Epithelial cell of esophagus (primary cell): Measurements from ENCODE around the gene EPHB1.
A peak's percentile ranks its signal among the peaks of the same experiment; 100 is the strongest.

Source experiments
- DNase-seq: peaks from one replicate; pipeline ENCODE4 v3.0.0; 2010; ENCODE audit warnings: low read depth
- H3K4me3 ChIP-seq: 2 replicates; pipeline ENCODE4 v1.5.1; 2011; ENCODE audit warnings: mild to moderate bottlenecking, low read length, control low read depth
- TF ChIP-seq, protein P1 (sequence below): IDR thresholded peaks from 2 replicates; pipeline ENCODE4 v1.5.1; 2011; ENCODE audit warnings: low read depth, mild to moderate bottlenecking, low read length, control low read depth, inconsistent platforms; ENCODE audit not compliant: insufficient read depth; ENCODE audit errors: missing control alignments

The EPHB1 gene

DNA sequence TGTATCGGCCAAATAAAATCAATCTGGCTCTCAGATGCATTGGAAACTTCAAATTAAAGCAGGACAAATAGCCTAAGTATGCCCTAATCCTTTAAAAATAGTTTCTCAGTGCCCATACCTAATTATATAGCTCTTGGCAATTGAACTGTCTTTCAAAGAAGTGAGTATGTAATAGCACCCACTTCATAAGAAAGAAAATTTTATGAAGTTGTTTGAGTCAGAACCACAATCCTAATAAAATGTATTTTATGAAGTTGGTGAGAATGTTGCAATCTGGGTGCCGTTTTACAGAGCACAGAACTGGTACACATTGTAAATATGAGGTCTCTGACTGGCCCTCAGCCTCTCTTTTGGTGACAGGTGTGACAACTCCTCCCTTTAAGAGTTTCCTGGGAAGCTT, 45.4 kb downstream of the EPHB1 start:
- DNase-seq, result no peak
- no peak overlapping the region for H3K4me3 ChIP-seq
- TF ChIP-seq, protein P1, sequence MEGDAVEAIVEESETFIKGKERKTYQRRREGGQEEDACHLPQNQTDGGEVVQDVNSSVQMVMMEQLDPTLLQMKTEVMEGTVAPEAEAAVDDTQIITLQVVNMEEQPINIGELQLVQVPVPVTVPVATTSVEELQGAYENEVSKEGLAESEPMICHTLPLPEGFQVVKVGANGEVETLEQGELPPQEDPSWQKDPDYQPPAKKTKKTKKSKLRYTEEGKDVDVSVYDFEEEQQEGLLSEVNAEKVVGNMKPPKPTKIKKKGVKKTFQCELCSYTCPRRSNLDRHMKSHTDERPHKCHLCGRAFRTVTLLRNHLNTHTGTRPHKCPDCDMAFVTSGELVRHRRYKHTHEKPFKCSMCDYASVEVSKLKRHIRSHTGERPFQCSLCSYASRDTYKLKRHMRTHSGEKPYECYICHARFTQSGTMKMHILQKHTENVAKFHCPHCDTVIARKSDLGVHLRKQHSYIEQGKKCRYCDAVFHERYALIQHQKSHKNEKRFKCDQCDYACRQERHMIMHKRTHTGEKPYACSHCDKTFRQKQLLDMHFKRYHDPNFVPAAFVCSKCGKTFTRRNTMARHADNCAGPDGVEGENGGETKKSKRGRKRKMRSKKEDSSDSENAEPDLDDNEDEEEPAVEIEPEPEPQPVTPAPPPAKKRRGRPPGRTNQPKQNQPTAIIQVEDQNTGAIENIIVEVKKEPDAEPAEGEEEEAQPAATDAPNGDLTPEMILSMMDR, result no peak

DNA sequence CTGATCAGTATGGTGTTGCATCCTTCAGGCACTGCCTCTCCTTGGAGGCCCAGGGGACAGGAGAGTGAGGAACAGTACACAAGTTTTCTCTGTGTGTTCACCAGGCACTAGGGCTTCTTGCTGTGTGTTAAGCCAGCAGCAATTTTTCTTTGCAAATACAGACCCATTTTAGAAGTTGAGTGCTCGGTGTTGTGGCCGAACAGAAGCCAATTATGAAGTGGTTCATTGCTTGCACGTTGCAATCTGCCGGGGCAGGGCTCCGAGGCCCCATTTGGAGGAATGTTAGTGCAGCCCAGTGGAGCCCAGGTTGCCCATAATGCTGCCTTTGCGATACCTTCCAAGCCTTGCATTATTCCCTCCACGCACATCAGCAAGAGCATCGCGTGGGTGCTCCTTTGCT, 51.0 kb downstream of the EPHB1 start:
- no peak for DNase-seq
- TF ChIP-seq, protein P1, result no peak

DNA sequence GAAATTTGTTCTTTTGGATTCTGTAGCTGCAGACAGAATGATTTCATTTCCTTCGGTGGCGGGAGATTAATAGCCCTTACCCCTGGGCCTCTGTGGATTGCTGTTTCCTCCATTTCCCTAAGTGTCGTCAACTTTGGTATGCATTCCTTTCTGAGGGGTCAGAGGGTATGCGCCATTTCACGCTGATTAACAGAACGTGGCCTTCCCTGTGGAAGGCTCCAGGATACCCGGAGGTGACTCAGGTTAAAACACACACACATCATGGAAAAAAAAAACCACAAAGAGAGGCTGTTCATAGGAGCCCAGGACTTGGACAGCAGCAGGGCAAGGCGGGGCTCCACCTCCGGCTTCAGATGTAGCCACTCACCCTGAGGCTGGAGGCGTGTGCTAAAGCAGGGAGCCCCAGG, 51.9 kb downstream of the EPHB1 start:
- DNase-seq, result peak; percentile 8
- TF ChIP-seq, protein P1, result no peak
- H3K4me3 ChIP-seq, result no peak overlapping the region

More for the DNA sequence above, 51.0 kb downstream of the EPHB1 start:
- no peak overlapping the region for H3K4me3 ChIP-seq

DNA sequence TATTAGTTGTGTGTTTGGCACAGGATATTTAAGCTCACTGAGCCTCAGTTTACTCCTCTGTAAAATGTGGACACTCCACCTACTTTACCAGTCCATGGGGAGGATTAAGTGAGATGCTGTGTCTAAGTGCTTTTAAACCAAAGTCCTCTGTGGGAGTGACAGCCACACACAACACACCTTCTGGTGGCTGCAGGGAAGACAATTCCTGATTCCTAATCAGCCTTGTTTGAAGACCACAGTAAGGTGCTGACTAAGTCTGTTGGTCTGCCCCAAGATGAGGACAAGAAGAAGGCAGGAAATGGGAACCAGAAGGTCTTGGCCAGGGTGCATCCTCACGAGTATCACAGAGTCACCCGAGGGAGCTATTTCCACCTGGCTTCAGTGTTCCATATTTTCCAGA, 52.3 kb downstream of the EPHB1 start:
- no peak overlapping the region for H3K4me3 ChIP-seq
- no peak for DNase-seq
- TF ChIP-seq, protein P1, result no peak

DNA sequence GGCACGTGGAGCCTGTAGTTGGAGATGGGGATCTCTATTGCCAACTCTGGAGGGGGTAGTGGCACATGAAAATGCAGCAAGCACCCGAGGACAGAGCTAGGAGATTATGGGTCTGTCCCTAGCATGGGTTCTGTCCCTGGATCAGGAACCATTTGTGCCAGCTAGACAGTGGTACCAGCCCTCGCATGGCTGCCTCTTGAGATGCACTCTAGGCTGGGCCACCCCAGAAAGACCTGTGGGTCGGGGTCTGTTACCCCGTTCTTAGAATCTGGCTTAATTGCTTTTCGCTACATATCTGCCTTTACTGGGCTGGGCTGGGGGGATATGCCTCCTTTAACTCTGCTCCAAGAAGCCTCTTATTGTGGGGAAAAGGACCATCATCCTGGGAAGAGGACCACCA, 54.5 kb downstream of the EPHB1 start:
- TF ChIP-seq, protein P1, result no peak
- no peak overlapping the region for H3K4me3 ChIP-seq
- no peak for DNase-seq

DNA sequence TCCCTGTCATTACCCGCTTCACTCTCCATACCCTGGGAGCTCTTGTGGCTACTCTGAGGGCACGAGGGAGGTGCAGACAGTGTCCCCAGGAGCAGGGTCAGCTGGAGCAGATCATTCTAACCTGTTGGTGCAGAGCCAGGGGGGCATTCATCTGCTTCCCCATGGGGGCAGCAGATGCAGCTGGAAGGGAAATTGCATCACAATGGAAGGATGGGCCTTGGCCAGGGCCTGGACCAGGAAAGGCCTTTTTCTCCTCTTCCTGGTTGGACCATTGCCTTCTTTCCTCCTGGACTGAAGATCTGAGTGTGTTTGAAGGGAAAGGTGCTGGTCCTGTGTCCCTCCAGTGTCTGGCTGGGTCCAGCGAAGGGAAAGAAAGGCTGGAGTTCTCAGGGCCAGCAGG, 55.7 kb downstream of the EPHB1 start:
- TF ChIP-seq, protein P1, result no peak
- H3K4me3 ChIP-seq, result no peak overlapping the region
- no peak for DNase-seq

DNA sequence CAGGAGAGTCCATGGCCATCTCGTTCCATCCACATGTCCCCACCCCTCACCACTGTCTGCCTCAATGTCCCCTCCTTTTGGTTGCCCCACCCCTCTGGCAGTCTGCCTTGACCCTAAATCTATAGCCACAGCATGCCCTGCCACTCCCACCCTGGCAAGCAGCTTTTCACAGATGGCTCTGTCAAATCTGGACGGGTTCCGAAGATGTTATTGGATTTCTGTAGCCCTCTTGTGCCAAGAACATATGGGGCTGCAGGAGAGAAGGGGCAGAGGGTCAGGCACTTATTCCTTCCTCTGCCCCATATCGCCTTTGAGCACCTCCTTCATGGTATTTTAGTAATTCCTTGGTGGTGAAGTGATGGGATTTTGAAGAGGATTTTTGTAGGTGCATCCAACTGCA, 57.1 kb downstream of the EPHB1 start:
- H3K4me3 ChIP-seq, result no peak overlapping the region
- TF ChIP-seq, protein P1, result no peak
- no peak for DNase-seq
